GM12872 (cell line): ENCODE data around the gene DTHD1.

Source experiments
- CTCF ChIP-seq: IDR thresholded peaks from 3 replicates; pipeline ENCODE4 v1.5.1; 2011; ENCODE audit warnings: low read depth, mild to moderate bottlenecking, low read length, moderate library complexity; ENCODE audit not compliant: insufficient read depth

Gene DTHD1

GRCh38 chr4:36351082-36351666, 69.8 kb downstream of the DTHD1 start:
- TF ChIP-seq CTCF: peak; percentile 73

- no peak for TF ChIP-seq CTCF
These were observed 72.6 kb downstream of the DTHD1 start for GRCh38 chr4:36353998-36354397.

GRCh38 chr4:36358173-36358572, 76.8 kb downstream of the DTHD1 start:
- TF ChIP-seq CTCF: no peak

DNA sequence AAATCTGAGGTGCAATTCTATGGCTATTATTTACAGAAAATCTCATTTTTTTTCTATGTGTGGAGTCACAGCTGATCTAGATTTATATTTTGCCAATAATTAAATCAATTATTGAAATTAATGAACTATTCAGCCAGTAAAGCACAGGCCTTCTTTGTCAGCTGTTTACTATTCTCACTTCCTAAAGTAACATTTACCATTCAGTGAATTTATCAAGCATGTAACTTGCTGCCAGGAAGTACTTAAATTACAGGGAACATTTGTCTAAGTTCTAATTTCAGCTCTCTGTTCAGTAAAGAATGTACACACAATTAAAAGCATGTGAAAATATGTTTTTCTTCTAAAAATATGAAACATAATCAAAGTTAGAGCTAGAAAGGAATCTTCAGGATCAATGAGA, 79.3 kb downstream of the DTHD1 start:
- no peak for TF ChIP-seq CTCF

DNA sequence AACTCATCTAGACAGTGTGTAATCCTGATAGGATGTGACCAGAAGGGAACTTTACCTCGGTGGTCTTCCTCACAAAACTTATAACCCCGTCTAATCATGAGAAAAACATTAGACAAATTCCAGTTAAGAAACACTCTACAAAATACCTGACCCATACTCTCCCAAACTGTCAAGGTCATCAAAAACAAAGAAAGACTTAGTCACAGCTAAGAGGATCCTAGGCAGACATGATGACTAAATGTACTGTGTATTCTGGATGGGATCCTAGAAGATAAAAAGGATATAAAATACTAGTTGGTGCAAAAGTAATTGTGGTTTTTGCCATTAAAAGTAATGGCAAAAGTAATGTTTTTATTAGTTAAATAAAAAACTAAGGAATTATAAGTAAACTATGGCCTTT, 81.6 kb downstream of the DTHD1 start:
- TF ChIP-seq CTCF: no peak

DNA sequence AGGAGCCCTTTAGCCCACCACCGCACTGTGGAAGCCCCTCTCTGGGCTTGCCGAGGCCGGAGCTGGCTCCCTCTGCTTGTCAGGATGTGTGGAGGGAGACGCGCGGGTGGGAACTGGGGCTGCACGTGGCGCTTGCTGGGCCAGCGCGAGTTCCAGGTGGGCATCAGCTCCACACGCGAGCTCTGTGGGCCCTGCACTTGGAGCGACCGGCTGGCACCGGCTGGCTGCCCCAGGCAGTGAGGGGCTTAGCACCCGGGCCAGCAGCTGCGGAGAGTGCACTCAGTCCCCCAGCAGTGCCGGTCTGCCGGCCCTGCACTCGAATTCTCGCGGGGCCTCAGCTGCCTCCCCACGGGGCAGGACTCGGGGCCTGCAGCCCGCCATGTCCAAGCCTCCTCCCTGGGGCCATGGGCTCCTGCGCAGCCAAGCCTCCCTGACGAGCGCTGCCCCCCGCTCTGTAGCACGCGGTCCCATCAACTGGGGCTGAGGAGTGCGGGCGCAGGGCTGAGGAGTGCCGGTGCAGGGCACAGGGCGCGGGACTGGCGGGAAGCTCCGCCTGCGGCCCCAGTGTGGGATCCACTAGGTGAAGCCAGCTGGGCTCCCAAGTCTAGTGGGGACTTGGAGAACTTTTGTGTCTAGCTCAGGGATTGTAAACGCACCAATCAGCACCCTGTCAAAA, 93.6 kb downstream of the DTHD1 start:
- TF ChIP-seq CTCF: no peak

DNA sequence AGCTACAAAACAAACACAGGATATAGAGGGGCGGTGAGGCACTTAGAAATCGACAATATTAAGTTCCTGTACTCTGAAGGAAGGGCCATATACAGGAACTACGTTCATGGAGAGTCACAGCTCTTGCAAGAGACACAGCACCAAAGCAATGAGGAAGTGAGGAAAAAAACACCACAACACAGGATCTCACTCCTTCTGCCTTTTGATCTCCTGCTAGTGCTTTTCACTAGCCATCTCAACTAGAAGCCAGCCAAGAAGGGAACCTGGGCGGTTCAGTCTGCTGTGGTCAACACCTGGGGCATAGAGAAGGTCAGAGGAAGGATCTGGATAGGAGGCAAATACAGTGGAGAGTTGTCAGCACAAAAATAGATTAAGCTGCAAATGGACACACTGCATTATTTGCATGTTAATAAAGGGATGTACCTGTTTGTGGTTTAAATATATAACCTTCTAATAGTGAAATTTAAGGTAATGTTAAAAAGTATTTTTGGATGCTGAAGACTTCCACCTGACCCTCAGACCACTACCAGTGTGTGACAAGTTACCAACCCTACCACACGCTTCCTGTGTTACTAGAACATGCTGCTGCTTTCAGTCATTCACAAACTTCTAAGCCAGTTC, 104.6 kb downstream of the DTHD1 start:
- no peak for TF ChIP-seq CTCF
